Central memory CD4-positive, alpha-beta T cell (primary cell): ENCODE measurements around the gene BCAR1.
"Not testable (repeated sequence)": the region's sequence is repeated elsewhere in the genome, so short reads cannot be mapped to it uniquely, and the experiment has no call there.

Source experiments
- DNase-seq: peaks from one replicate; pipeline ENCODE4 v3.0.0; 2022

Gene BCAR1

DNA sequence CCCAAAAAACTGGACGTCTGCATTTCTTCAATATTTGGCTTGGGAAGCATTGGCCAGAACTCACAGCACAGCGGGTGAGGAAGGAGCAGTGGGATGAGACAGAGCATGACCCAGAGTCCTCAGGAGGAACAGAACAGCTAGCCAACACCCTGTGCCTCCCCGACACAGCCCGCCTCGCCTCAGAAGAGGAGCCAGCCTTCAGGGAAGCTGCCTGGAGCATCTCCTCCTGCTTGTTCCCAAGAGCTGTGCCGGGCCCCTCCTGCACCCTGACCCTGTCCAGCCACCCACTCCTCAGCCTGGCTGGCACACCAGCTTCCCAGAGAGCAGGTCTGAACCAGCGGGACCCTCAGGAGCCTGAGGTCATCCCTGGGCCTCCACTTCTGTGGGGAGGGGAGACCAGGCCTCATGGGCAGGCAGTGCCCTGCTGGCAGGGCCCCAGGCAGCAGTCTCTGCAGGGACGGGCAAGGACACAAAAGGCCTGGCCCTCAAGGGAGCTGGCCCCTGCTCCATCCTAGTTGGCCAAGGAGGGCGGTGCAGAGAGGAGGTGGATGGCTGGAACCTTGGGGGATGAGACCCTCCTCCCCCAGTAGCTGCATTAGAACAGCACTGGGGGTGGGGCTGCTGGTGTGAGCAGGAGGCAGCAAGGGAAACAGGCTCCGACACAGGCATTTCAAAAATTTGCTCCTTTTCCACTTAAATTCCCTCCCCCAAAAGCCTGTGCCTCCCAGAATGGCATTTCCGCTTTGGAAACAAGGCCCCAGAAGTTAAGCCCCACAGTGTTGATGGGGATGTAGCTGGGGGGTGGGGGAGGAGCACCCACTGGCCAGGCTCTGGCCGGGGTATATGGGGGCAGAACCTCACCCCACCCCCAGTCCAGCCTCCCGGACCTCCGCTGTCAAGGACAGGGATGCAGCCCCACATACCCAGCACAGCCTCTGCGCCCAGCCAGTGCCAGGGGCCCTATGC lies 1.8 kb upstream of the BCAR1 start:
- DNase-seq: no peak

DNA sequence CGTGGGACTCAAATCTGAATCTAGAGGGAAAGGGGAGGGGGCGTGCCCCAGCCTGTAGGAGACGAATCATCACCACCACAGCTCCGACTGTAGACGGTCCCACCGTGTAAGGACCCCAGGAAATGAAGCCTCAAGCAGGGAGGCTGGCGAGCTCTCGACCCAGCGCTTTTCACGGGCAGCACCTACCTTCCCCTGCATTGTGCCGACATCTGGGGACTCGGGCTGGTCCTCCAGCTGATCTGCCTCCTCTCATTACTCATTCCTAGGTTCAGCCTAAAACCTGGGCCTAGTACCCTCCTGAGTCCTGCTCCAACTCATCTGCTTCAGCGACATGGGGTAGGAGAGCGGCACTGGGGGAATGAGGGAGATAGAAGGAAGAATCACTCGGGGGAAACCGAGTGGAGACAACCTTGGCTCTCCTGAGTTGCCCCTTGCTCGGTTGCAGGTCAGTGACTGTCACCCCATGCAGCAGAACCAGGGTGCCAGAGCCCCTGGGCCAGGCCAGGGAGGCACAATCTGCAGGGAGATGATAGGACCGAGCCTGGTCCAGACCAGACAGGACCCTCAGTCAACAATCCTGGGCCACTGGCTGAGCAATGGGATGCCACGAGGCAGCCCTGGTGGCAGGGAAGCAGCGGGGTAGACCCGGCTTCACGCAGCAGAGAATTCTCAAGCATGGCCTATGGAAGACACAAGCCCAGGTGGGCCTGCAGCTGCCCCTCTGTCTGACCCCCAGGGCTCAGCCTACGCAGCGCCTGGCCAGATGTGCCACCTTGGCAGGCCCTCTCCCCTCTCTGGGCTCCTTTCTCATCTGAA lies 833 bp upstream of the BCAR1 start:
- DNase-seq: no peak

DNA sequence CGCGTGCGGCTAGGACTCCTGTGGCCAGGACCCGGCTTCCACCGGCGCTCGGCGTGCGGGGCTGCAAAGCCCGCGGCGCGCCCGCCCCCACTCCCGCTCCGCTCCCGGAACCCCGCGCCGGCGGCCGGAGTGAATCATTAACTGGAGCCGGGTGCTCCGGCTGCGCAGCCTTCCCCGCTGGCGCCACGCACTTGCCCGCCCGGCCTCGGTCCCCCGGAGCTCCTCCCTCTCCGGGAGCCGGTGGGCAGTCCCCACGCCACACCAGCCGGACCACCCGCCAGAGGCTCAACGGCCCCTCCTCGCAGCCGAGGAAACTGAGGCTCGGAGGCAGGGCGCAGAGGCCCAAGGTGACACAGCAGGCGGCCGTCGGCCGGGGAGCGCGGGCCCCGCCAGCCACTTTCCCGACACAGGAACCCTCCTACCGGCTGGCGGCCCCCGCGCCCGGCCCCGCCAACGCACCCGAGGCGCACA lies 580 bp downstream of the BCAR1 start:
- no peak for DNase-seq

- no peak for DNase-seq
Observed at GRCh38 chr16:75250089-75250808, 1.2 kb downstream of the BCAR1 start.

DNA sequence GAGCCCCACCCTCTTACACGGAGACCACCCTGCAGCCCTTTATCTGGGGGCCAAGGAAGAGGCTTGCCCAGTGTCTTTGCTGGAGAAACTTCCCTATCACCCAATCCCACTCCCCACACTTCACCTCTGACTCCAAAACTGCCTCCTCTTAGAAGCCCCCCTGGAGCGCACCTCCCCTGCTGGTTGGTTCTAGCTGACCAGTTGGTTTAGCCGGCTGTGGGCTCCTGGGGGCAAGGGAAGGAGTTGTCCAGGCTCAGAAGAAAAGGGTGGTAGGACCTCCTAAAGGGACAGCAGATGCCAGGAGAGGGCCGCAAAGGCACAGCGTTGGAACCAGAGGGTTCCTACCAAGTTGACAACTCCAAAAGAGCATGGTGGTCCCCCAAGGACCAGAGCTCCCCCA lies 2.0 kb downstream of the BCAR1 start:
- no peak for DNase-seq

GRCh38 chr16:75248536-75249380 lies 2.7 kb downstream of the BCAR1 start:
- DNase-seq: no peak

DNA sequence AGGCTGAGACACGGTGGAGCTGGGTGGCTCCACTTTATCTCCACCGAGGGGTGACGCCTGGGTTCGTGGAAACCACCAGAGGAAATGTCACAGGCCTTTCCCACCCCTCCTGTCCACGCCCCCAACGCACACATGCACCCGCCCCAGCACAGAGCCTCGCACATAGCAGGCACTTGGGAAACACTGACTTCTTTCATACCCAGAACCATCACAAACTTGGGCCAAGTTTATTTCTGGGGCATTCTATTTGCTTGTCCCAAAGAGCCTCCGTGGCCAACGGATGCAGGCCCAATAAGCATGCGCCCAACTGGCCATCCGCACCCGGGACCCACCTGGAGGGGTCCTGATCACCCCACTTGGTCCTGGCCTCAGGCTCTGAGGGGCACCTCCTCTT lies 3.3 kb downstream of the BCAR1 start:
- no peak for DNase-seq

DNA sequence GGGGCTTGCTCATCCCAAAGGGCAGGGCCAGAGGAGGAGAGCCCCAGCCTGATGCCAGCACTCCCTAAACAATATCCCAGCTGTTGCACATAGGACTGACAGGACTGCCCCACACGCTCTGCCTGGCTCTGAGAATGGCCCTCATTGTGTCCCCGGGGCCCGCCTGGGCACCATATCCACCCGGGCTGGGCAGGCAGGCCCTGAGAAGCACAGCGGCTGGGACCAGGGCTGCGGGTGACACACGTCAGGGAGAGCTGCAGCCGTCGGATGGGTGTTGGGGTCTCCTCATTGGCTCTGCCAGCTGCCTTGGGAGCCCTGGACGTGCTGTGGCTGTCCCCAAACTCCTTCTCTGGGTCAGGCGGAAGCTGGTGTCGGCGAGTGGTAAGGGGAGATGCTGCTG lies 4.2 kb downstream of the BCAR1 start:
- no peak for DNase-seq

GRCh38 chr16:75246504-75247205 lies 4.8 kb downstream of the BCAR1 start:
- DNase-seq: no peak

GRCh38 chr16:75244844-75245758 lies 6.3 kb downstream of the BCAR1 start:
- DNase-seq: no peak

DNA sequence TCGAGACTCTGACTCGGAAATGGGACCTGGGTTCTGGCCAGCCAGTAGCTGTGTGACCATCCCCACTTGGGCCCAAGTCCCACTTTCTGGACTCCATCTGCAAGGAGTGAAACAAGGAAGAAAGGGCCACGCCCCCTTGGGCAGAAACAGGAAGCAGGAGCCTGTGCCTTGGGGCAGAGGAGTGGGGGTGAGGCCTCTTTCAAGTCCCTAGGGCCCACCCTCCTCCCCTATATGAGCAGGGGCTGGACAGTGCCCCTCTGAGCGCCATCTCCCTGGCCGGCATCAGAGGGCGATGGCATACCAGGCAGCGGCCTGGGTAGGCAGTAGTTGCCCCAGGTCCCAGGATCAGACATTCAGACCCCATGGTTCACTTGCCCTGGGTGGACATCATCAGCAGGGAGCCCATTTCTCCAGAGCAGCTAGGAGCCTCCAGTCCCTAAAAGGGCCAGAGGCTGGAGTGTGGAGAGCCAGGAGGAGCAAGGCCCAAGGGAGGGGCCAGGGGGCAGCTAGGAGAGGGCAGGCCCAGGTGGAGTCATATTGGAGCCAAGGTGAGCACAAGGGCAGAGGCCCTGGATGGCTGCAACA lies 7.1 kb downstream of the BCAR1 start:
- DNase-seq: no peak

- DNase-seq: no peak
Observed at GRCh38 chr16:75243667-75244224, 7.7 kb downstream of the BCAR1 start.

- not testable (repeated sequence) for DNase-seq
Observed at GRCh38 chr16:75242436-75243078, 8.9 kb downstream of the BCAR1 start.

DNA sequence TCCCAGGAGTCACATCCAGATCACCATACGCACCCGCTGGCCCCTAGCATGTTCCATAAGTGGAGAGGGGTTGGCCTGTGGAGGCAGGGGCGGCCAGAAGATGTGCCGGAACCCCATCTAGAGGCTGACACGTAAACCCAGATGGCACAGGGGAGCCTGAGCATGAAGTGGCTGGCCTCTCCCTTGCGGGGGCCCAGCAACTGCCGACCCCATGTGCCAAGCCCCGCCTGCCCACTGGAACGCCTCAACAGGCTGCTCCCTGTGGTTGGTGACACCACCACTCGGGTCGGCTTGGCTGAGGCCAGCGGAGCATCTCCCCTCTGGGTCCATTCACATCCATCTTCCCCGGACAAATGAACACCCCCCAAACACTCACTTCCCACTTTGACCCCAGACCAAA lies 9.5 kb downstream of the BCAR1 start:
- DNase-seq: no peak

- no peak for DNase-seq
Observed at GRCh38 chr16:75241412-75241811, 10.0 kb downstream of the BCAR1 start.

- DNase-seq: not testable (repeated sequence)
Observed at GRCh38 chr16:75240633-75241032, 10.8 kb downstream of the BCAR1 start.

DNA sequence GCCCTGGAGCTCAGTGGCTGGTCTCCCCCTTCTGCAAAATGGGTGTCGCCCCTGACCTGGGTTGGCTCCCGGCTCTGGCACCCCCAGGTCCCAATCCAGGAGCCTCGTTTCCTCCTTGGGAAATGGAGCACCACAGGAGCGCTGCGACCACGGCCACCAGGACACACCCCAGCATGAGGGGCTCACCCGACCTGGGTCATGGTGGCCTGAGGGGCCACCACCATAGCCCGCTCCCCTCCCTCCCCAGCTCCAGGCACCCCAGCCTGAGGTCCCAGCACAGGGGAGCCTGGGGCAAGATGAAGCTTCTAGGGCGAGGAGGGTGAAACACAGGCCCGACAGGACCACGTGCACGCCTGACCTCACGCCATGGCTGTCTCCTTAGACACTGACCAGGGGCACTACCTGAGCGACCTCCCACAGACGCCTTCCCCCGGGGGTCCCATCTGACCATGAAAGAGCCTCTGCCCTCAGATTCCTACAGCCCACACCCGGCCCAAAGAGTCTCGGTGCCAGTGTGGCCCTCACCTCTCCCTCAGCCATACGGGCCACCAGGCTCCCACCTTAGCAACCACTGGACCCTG lies 11.8 kb downstream of the BCAR1 start:
- DNase-seq: no peak

DNA sequence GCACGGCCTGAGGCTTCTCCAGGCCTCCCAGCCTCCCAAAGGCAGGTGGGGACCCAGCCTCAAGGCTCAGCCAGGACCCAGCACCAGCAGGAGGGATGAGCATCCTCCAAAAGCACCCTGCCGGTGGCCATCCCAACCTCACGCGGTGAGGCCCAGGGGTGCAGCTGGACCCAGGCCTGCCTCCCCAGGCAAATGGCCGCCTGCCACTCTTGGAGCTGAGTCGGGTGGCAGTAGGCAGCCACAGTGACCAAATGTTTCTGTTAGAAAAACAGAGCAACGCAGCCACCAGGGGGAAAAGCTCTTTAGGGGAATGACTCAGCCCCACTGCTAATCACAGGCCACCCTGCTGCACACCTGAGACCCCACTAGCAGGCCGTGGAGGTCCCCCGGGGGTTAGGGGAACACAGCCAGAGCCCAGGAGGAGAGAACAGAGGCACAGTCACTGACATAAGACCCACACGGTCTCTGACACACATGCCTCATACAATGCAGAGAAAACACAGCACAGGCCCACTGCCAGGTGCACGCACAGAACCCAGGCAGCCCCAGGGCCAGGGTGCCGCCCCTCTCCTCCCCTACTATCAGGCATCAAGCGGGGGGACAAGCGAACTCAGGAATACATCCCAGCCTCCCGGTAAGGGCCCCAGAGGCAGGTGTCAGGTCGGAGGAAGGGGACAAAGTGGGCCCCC lies 12.4 kb downstream of the BCAR1 start:
- no peak for DNase-seq
